K562 (cell line): Measurements from ENCODE around the gene SLC16A12. TPM values are rescaled to one million over a fixed set of nuclear protein-coding genes. Genes with fewer than 3 reads are reported as not detected.

Source experiments
- ATAC-seq: fragments of 200-7000 bp; cut with Tn5 transposase; 3 replicates; pipeline ENCODE4 v1.9.1; 2020; ENCODE audit warnings: moderate library complexity
- BruUV-seq: library from RNA; stranded (reverse); fragments of 400-500 nt; replicated peaks from 2 replicates; lab custom pipeline; 2021; lab: Mats Ljungman, UMichigan
- CTCF ChIA-PET: fragments of 300-600 bp; formaldehyde crosslinking; extraction: SDS; loops from one replicate; lab custom pipeline; 2021; ENCODE audit warnings: low intra/inter-chr PET ratio; lab: Yijun Ruan, JAX
- POLR2A ChIA-PET: fragments of 300-600, 350-650 bp; sonication (Branson Sonifier 250); formaldehyde crosslinking; extraction: SDS; loops from one replicate; lab custom pipeline; 2021; ENCODE audit warnings: antibody characterized with exemption, inconsistent platforms; lab: Yijun Ruan, JAX
- DNase-seq, 4 experiments: peaks; one replicate each; pipeline versions ENCODE4 v3.0.0 to v3.0.0-alpha.2; 2011 to 2018; ENCODE audit warnings: low spot score in 3 of 4, mixed read lengths in 3 of 4; ENCODE audit errors: extremely low read depth in 1 of 4
- FAIRE-seq: peaks from 2 replicates; lab custom pipeline; 2011; peaks lifted over from hg19 to GRCh38; lab: Jason Lieb, UNC
- H2AFZ ChIP-seq: 2 replicates; pipeline ENCODE4 v1.6.0; 2011; ENCODE audit warnings: low read depth, low read length, control low read depth, inconsistent platforms
- H3K27ac ChIP-seq: fragments of 200-600 bp; 3 replicates; pipeline ENCODE4 v1.8.0; 2011; ENCODE audit warnings: low read depth, mild to moderate bottlenecking, control low read depth, inconsistent platforms, low read length, moderate library complexity, mixed read lengths; ENCODE audit errors: extremely low read depth
- H3K27me3 ChIP-seq, 2 experiments: fragments of 300-600 bp in 1 of 2; 2 replicates in 1 of 2; 3 replicates in 1 of 2; pipeline versions ENCODE4 v1.6.0 to v1.8.0; 2011; ENCODE audit warnings: inconsistent platforms in 2 of 2, low read length in 2 of 2, mild to moderate bottlenecking in 1 of 2, mixed read lengths in 1 of 2, moderate library complexity in 1 of 2; ENCODE audit not compliant: control insufficient read depth in 2 of 2, insufficient read depth in 2 of 2
- H3K36me3 ChIP-seq: fragments of 300-600 bp; 3 replicates; pipeline ENCODE4 v1.8.0; 2011; ENCODE audit warnings: mild to moderate bottlenecking, low read length, inconsistent platforms; ENCODE audit not compliant: control insufficient read depth, insufficient read depth
- H3K4me1 ChIP-seq, 2 experiments: fragments of 200-600 bp in 1 of 2; replicated peaks in 1 of 2; 2 replicates in 1 of 2; 3 replicates in 1 of 2; pipeline versions ENCODE4 v1.5.1 to v1.8.0; 2011; ENCODE audit warnings: inconsistent platforms in 2 of 2, low read length in 2 of 2, mild to moderate bottlenecking in 1 of 2, mixed read lengths in 1 of 2, moderate library complexity in 1 of 2; ENCODE audit not compliant: control insufficient read depth in 2 of 2, insufficient read depth in 2 of 2
- H3K4me2 ChIP-seq: 2 replicates; pipeline ENCODE4 v1.6.1; 2011; ENCODE audit warnings: low read length, control low read depth, inconsistent platforms, mixed read lengths; ENCODE audit not compliant: insufficient read depth
- H3K4me3 ChIP-seq: fragments of 200-600 bp; sonication (generic), shearing (Covaris generic); 2 replicates; pipeline ENCODE4 v1.5.1; 2016; ENCODE audit warnings: control low read depth, inconsistent platforms
- H3K79me2 ChIP-seq: fragments of 200-600 bp; 3 replicates; pipeline ENCODE4 v1.8.0; 2011; ENCODE audit warnings: low read length, inconsistent platforms; ENCODE audit not compliant: control insufficient read depth, insufficient read depth
- H3K9ac ChIP-seq, 2 experiments: 2 replicates each; pipeline versions ENCODE4 v1.6.0 to v1.6.1; 2011; ENCODE audit warnings: low read depth in 2 of 2, low read length in 2 of 2, control low read depth in 1 of 2, inconsistent platforms in 1 of 2, mild to moderate bottlenecking in 1 of 2, mixed read lengths in 1 of 2; ENCODE audit not compliant: insufficient read depth in 1 of 2
- H3K9me1 ChIP-seq: one replicate; pipeline ENCODE4 v1.6.0; 2011; ENCODE audit warnings: inconsistent platforms, mild to moderate bottlenecking, low read length, moderate library complexity; ENCODE audit not compliant: control insufficient read depth, insufficient read depth
- H3K9me3 ChIP-seq: replicated peaks from 2 replicates; pipeline ENCODE4 v1.5.1; 2011; ENCODE audit warnings: low read depth, low read length, inconsistent platforms; ENCODE audit not compliant: control insufficient read depth, insufficient read depth
- H4K20me1 ChIP-seq: replicated peaks from 2 replicates; pipeline ENCODE4 v1.6.1; 2011; ENCODE audit warnings: low read length, inconsistent platforms, mixed read lengths; ENCODE audit not compliant: control insufficient read depth, insufficient read depth
- ARID4B ChIP-seq: sonication (generic); formaldehyde crosslinking; IDR thresholded peaks from 2 replicates; pipeline ENCODE4 v1.8.0; 2022; ENCODE audit warnings: mild to moderate bottlenecking, missing genetic modification reagents
- DIDO1 ChIP-seq: fragments of 450-650 bp; IDR thresholded peaks from 2 replicates; pipeline ENCODE4 v1.6.1; 2016; ENCODE audit warnings: low read depth, missing biosample characterization, missing genetic modification characterization
- HDGF ChIP-seq: fragments of 450-650 bp; IDR thresholded peaks from 2 replicates; pipeline ENCODE4 v1.6.1; 2016
- RFX1 ChIP-seq: fragments of 450-650 bp; IDR thresholded peaks from 2 replicates; pipeline ENCODE4 v1.6.1; 2016; ENCODE audit warnings: mild to moderate bottlenecking, moderate library complexity
- RFX5 ChIP-seq: IDR thresholded peaks from 2 replicates; pipeline ENCODE4 v1.6.1; 2011; ENCODE audit warnings: low read depth, mild to moderate bottlenecking, improper control_type of control experiment, low read length
- WGBS: fragments of 100-300 bp; shearing (Covaris generic); methylation state at CpG from one replicate; pipeline ENCODE4 v1.1.6; 2016; ENCODE audit warnings: low coverage, mixed read lengths; ENCODE audit not compliant: insufficient coverage; ENCODE audit errors: missing lambda C conversion rate; 5-methylcytosine and 5-hydroxymethylcytosine counted together
- in situ Hi-C: fragments of 300-500 bp; cut with MboI; formaldehyde crosslinking; loops from 4 replicates; pipeline ENCODE4 v1.15.0; 2018; ENCODE audit warnings: inconsistent platforms, mixed read lengths
- intact Hi-C: fragments of 100-400 bp; cut with micrococcal nuclease; formaldehyde crosslinking; loops from 2 replicates; pipeline ENCODE4 v1.14.2; 2022
- polyA plus RNA-seq, 8 experiments: library from polyadenylated mRNA; depleted of rRNA in 4 of 8; stranded (reverse) in 5 of 8; unstranded in 3 of 8; fragments of >200 nt; fragmentation: Nextera tagmentation in 2 of 8; fragmentation: Illumina TruSeq in 1 of 8; extraction: Ambion mirVana in 2 of 8; extraction: Trizol in 1 of 8; gene quantifications; 2 replicates each; pipeline versions ENCODE4 v1.2.1 to v1.2.3, GENCODE V29; 2011 to 2014; ENCODE audit warnings: inconsistent platforms in 1 of 8, missing spikeins in 1 of 8
- total RNA-seq, 7 experiments: library from RNA; depleted of rRNA in 6 of 7; stranded (reverse); fragments of >200 nt in 6 of 7; fragmentation: Illumina TruSeq in 2 of 7; extraction: Trizol in 2 of 7; gene quantifications; 2 replicates each; pipeline versions ENCODE4 v1.2.1 to v1.2.3, GENCODE V29; 2011 to 2021; ENCODE audit warnings: low replicate concordance in 1 of 7
- TF ChIP-seq, protein P1 (sequence below): fragments of 450-650 bp; formaldehyde crosslinking; IDR thresholded peaks from 2 replicates; pipeline ENCODE4 v1.4.0; 2020; ENCODE audit warnings: mild to moderate bottlenecking, mixed read lengths

The SLC16A12 gene
- total and polyA plus RNA-seq, 9 of the 15 experiments (the other 6 are each of a cell fraction or from before 2014, with no cell fraction given), result not detected

DNA sequence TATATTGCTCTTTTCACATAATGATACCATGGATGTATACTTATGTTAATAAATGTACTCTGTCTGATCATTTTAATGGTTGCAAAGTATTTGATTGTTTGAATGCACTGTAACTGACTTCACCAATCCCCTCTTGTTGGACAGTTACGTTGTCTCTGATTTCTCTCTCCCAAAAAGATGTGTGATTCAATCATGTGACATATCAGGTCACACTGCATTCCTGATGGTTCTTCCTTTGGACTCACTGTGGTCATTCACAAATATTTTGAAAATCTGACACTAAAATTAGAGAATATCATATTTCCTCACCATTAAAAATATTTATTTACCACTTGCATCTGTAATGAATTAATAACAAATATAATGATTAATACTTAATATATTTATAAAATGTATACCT is 22.2 kb downstream of the SLC16A12 start:
- POLR2A ChIA-PET, result no interaction called here
- no TSS peak for BruUV-seq
- Histone ChIP-seq H3K36me3 (no peaks in the 10 kb centered on the region), H3K9me1 (no peaks in the 10 kb centered on the region), H3K27me3 (0 out of 5 replicates have a peak, but pooled peaks cover 0 to 3% of the 10 kb centered on the region in 2 experiments), H3K79me2 (no peaks in the 10 kb centered on the region), H4K20me1 (no peaks in the 10 kb centered on the region), H2AFZ (no peak overlapping the region), H3K9me3 (no peaks in the 10 kb centered on the region), H3K4me2 (no peak overlapping the region), H3K4me1 (no peaks in the 10 kb centered on the region), H3K9ac (no peak overlapping the region), H3K4me3 (no peak overlapping the region), H3K27ac (no peak overlapping the region)
- in situ Hi-C loops, result no loop called here
- TF ChIP-seq, protein P1, sequence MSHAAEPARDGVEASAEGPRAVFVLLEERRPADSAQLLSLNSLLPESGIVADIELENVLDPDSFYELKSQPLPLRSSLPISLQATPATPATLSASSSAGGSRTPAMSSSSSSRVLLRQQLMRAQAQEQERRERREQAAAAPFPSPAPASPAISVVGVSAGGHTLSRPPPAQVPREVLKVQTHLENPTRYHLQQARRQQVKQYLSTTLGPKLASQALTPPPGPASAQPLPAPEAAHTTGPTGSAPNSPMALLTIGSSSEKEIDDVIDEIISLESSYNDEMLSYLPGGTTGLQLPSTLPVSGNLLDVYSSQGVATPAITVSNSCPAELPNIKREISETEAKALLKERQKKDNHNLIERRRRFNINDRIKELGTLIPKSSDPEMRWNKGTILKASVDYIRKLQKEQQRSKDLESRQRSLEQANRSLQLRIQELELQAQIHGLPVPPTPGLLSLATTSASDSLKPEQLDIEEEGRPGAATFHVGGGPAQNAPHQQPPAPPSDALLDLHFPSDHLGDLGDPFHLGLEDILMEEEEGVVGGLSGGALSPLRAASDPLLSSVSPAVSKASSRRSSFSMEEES (CRISPR knock-in tag), result 0 out of 2 replicates have a peak, but pooled peaks have one; percentile 14
- no peak for TF ChIP-seq RFX5
- no peak for ATAC-seq
- intact Hi-C loops, result no loop called here
- no peak for DNase-seq
- FAIRE-seq, result no peak
- WGBS, result 0% methylated on average over 1 of the region's 1 CpG
- CTCF ChIA-PET, result no interaction called here

DNA sequence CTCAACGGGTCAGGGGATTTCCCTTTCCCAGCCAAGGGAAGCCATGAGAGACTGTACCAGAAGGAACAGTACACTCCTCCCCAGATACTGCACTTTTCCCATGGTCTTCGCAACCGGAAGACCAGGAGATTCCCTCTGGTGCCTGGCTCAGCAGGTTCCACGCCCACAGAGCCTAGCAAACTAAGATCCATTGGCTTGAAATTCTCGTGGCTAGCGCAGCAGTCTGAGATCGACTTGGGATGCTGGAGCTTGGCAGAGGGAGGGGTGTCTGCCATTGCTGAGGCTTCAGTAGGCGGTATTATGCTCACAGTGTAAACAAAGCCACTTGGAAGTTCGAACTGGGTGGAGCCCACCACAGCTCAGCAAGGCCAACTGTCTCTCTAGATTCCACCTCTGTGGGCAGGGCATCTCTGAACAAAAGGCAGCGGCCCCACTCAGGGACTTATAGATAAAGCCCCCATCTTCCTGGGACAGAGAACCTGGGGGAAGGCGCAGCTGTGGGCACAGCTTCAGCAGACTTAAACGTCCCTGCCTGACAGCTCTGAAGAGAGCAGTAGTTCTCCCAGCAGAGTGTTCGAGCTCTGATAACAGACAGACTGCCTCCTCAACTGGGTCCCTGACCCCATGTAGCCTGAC is 29.6 kb downstream of the SLC16A12 start:
- H3K36me3 ChIP-seq, result no peaks in the 10 kb centered on the region
- FAIRE-seq (no peak), ATAC-seq (no peak), DNase-seq (peak in 1 of 4 experiments; percentile 6)
- no peaks in the 10 kb centered on the region for H3K4me1 ChIP-seq
- POLR2A ChIA-PET, result no interaction called here
- H3K4me3 ChIP-seq, result no peak overlapping the region
- no peaks in the 10 kb centered on the region for H4K20me1 ChIP-seq
- in situ Hi-C loops, result no loop called here
- H3K27me3 ChIP-seq, result no peaks in the 10 kb centered on the region; a peak in 1 of 5 replicates
- BruUV-seq, result no TSS peak
- CTCF ChIA-PET, result no interaction called here
- no peak overlapping the region for H2AFZ ChIP-seq
- no peaks in the 10 kb centered on the region for H3K79me2 ChIP-seq
- no peak overlapping the region for H3K27ac ChIP-seq
- no peak for TF ChIP-seq RFX1
- no peak for TF ChIP-seq ARID4B (CRISPR knock-in tag)
- no peak for TF ChIP-seq HDGF
- TF ChIP-seq DIDO1, result no peak
- H3K9me1 ChIP-seq, result no peaks in the 10 kb centered on the region
- no peak overlapping the region for H3K9ac ChIP-seq
- H3K9me3 ChIP-seq, result no peaks in the 10 kb centered on the region
- intact Hi-C loops, result no loop called here
- WGBS, result 2% methylated on average over 12 of the region's 13 CpGs
- H3K4me2 ChIP-seq, result no peak overlapping the region
